ENCODE measurements around the gene OR6N2. TPM values are rescaled to one million over a fixed set of nuclear protein-coding genes. Genes with fewer than 3 reads are reported as not detected.

OR6N2 gene
- total and polyA plus RNA-seq, 8 donors = 0.08 TPM; not detected in 7

DNA sequence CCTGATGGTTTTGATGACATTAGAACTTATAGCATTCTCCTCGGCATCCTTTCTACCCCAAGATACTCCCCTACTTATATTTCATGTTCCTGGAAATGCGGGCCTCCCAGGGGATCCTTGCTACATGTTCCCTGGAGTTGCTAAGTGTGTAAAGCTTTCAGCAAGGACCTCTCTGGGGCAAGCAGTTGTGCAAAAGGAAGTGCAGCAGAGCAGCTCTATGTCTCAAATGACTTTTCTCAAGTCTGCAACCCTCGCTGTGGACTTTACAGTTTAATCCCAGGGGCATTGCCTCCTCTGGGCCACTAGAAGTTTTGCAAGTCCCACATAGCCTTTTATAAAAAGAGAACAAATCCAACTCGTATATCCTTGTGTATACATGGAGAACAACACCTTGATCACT lies 29.3 kb upstream of the OR6N2 start:
- peak; percentile 44 for ATAC-seq
- no peaks in the 10 kb centered on the region for H3K27me3 ChIP-seq
- H3K9me3 ChIP-seq = no peaks in the 10 kb centered on the region
- peak overlapping the region in 1 of 2 donors; percentile 0 for H3K4me3 ChIP-seq
- DNase-seq = no peak
- TF ChIP-seq, protein P1, sequence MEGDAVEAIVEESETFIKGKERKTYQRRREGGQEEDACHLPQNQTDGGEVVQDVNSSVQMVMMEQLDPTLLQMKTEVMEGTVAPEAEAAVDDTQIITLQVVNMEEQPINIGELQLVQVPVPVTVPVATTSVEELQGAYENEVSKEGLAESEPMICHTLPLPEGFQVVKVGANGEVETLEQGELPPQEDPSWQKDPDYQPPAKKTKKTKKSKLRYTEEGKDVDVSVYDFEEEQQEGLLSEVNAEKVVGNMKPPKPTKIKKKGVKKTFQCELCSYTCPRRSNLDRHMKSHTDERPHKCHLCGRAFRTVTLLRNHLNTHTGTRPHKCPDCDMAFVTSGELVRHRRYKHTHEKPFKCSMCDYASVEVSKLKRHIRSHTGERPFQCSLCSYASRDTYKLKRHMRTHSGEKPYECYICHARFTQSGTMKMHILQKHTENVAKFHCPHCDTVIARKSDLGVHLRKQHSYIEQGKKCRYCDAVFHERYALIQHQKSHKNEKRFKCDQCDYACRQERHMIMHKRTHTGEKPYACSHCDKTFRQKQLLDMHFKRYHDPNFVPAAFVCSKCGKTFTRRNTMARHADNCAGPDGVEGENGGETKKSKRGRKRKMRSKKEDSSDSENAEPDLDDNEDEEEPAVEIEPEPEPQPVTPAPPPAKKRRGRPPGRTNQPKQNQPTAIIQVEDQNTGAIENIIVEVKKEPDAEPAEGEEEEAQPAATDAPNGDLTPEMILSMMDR (IDR thresholded peaks at IDR 0.05) = no peak
- peak overlapping the region in 1 of 2 donors; percentile 85 for H3K27ac ChIP-seq
- intact Hi-C loops (cut with DNase I) = no loop called here
- peaks cover 0 to 48% of the 10 kb centered on the region in 2 donors for H3K4me1 ChIP-seq
- no peaks in the 10 kb centered on the region for H3K36me3 ChIP-seq

DNA sequence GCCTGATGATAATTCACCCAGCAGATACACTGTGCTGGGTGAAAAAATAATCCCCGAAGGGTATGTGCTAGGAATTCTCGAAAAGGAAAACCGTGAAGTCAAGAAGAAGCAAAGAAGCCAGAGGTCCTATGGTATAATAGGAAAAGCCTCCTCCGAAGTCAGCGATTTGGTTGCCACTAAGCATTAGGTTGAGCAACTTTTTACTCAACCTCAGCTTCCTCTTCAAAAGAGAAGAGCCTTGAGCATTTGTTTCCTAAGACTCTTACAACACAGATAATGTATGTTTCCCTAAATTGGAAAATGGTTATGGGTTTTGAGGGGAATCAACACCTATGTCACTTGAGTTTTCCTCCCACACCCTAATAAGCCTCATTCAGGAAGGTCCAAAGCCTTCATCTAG lies 28.9 kb upstream of the OR6N2 start:
- ATAC-seq (peak; percentile 58), DNase-seq (no peak)
- peaks cover 0 to 48% of the 10 kb centered on the region in 2 donors for H3K4me1 ChIP-seq
- intact Hi-C loops (cut with DNase I) = no loop called here
- TF ChIP-seq, protein P1 (IDR thresholded peaks at IDR 0.05) = no peak
- H3K36me3 ChIP-seq = no peaks in the 10 kb centered on the region
- H3K27ac ChIP-seq = peak overlapping the region; percentile 40 to 85
- H3K27me3 ChIP-seq = no peaks in the 10 kb centered on the region
- H3K9me3 ChIP-seq = no peaks in the 10 kb centered on the region
- peak overlapping the region in 1 of 2 donors; percentile 0 for H3K4me3 ChIP-seq

DNA sequence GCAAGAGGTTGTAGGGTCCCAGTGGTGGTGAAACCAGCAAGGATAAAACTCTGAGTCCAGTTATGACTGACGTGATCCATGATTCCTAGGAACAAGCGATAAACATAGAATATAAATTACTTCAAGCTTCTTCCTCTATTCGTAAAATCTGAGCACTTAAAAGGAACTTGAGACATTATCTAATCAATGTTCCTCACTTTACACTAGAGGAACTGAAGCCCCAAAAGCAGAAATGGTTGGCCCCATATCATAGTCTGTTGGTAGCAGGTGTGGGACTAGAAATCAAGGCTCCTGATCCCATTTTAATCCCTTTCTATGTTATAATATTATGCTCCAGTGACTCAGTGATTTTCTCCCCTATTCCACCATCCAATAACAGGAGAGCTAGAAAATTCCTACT lies 28.3 kb upstream of the OR6N2 start:
- Histone ChIP-seq H3K4me1 (peaks cover 0 to 48% of the 10 kb centered on the region in 2 donors), H3K27me3 (no peaks in the 10 kb centered on the region), H3K27ac (peak overlapping the region; percentile 40 to 85), H3K36me3 (no peaks in the 10 kb centered on the region), H3K4me3 (peak overlapping the region in 1 of 2 donors; percentile 0), H3K9me3 (no peaks in the 10 kb centered on the region)
- no peak for DNase-seq
- TF ChIP-seq, protein P1 (IDR thresholded peaks at IDR 0.05) = no peak
- ATAC-seq = peak; percentile 33
- intact Hi-C loops (cut with DNase I) = no loop called here

DNA sequence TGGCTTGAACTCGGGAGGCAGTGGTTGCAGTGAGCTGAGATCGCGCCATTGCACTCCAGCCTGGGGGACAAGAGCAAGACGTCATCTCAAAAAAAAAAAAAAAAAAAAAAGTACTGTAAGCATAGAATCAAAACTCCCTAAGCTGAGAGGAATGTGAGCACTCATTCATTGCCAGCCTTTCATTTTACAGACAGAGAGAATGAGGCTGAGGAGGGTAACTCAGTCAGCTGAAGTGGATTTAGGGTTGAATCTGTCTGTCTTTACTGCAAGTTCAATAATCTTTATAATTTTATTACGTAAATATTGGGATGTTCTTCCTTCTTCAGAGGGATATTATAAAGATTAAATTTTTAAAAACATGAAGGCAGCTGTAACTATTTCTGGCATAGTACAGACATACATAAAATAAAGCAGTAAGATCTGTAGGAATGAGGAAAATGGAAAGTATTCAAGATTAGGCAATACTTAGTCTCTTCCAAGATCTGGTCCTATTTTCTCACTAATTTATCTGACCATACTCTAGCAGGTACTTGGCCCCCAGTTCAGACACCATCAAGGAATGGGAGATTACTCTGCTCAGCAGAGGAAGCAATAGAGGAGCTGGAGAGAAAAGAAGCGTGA lies 26.0 kb upstream of the OR6N2 start:
- no peak for DNase-seq

DNA sequence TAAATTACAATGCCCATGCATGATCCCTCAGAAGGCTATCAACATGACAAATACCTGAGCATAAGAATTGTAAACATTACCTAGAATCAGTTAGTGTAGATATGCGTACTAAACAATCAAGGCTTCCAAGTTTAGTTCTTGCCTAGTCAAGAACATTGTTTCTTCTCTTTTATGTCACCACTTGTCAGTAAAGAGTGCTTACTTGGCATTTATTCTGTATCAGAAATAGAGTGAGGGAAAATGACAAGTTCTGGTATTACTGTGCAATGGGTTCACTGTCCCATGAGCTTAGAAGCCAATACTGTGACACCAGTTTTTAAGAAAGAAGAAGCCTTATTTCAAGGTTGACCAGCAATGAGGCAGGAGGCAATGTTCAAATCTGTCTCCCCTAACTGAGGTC lies 22.7 kb upstream of the OR6N2 start:
- H3K36me3 ChIP-seq = no peaks in the 10 kb centered on the region
- H3K9me3 ChIP-seq = no peaks in the 10 kb centered on the region
- ATAC-seq = no peak
- TF ChIP-seq, protein P1 (IDR thresholded peaks at IDR 0.05) = no peak
- no peak for DNase-seq
- intact Hi-C loops (cut with DNase I) = no loop called here
- H3K4me3 ChIP-seq = no peak overlapping the region
- H3K27me3 ChIP-seq = no peaks in the 10 kb centered on the region
- no peak overlapping the region for H3K27ac ChIP-seq
- peaks cover 0 to 38% of the 10 kb centered on the region in 2 donors for H3K4me1 ChIP-seq

More for the DNA sequence above, 26.0 kb upstream of the OR6N2 start:
- no peak overlapping the region for H3K27ac ChIP-seq
- TF ChIP-seq, protein P1 (IDR thresholded peaks at IDR 0.05) = no peak
- H3K4me1 ChIP-seq = peaks cover 0 to 35% of the 10 kb centered on the region in 2 donors
- no peaks in the 10 kb centered on the region for H3K36me3 ChIP-seq
- H3K27me3 ChIP-seq = no peaks in the 10 kb centered on the region
- no peak for ATAC-seq
- H3K4me3 ChIP-seq = no peak overlapping the region
- intact Hi-C loops (cut with DNase I) = no loop called here
- H3K9me3 ChIP-seq = no peaks in the 10 kb centered on the region

Measured in left lung (tissue), 10 donors.